ENCODE data around the gene MIA.
A peak's percentile ranks its signal among the peaks of the same experiment; 100 is the strongest.
"Not testable (repeated sequence)": the region's sequence is repeated elsewhere in the genome, so short reads cannot be mapped to it uniquely, and the experiment has no call there.

The MIA gene

DNA sequence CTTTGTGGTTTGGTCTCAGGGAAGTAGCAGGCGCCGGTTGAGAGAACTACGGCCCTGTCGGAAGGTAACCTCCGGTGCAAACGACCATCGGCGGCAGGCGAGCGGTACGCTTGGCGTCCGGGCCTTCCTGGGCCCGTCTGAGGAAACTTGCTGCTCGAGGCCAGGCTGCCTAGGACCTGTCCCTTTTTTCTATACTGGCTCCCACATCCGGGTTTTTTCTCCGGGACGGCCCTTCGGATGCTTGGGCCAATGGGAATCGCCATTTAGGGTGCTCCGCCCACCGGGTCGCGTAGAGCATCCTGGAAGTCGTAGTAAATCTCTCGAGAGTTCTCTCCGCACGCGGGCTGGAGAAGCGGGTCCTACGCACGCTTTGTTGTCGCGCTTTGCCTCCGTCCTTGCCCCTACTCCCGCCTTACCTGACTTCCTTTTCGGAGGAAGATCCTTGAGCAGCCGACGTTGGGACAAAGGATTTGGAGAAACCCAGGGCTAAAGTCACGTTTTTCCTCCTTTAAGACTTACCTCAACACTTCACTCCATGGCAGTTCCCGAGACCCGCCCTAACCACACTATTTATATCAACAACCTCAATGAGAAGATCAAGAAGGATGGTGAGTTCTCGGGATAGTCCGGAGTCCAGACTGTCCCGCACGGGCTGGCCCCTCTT, 24.3 kb upstream of the MIA start, which contains the start of gene SNRPA:
TSS of gene SNRPA (plus strand) at position 330 of the 664 bp plus-strand sequence. CDS start at position 536, 206 bp downstream.
- DNase-seq: peak; percentile 93

DNA sequence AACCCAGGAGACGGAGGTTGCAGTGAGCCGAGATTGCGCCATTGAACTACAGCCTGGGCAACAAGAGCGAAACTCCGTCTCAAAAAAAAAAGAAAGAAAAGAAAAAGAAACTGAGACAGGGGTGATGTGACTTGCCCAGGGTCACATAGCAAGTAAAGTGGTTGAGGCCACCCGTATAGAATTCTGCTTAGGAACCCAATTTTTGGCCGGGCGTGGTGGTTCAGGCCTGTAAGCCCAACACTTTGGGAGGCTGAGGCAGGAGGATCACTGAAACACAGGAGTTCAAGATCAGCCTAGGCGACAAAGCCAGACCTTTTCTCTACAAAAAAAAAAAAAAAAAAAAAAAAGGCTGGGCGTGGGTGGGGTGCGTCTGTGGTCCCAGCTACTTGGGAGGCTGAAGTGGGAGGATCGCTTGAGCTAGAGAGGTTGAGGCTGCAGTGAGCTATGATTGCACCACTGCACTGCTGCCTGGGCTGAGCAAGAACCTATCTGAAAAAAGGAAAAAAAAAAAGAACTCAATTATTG, 23.0 kb upstream of the MIA start:
- no peak for DNase-seq

- DNase-seq: peak; percentile 68
Observed at GRCh38 chr19:40754611-40755247, 20.6 kb upstream of the MIA start.

DNA sequence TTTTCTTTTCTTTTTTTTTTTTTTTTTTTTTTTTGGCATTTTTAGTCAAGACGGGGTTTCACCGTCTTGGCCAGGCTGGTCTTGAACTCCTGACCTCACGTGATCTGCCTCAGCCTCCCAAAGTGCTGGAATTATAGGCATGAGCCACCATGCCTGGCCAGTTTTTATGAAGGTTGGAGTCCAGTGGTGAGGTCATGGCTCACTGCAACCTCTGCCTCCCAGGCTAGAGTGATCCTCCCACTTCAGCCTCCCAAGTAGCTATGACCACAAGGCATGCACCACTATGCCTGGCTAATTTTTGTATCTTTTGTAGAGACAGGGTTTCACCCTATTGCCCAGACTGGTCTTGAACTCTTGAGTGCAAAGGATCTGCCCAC, 20.1 kb upstream of the MIA start:
- DNase-seq: no peak

GRCh38 chr19:40755791-40756190, 19.5 kb upstream of the MIA start:
- no peak for DNase-seq

DNA sequence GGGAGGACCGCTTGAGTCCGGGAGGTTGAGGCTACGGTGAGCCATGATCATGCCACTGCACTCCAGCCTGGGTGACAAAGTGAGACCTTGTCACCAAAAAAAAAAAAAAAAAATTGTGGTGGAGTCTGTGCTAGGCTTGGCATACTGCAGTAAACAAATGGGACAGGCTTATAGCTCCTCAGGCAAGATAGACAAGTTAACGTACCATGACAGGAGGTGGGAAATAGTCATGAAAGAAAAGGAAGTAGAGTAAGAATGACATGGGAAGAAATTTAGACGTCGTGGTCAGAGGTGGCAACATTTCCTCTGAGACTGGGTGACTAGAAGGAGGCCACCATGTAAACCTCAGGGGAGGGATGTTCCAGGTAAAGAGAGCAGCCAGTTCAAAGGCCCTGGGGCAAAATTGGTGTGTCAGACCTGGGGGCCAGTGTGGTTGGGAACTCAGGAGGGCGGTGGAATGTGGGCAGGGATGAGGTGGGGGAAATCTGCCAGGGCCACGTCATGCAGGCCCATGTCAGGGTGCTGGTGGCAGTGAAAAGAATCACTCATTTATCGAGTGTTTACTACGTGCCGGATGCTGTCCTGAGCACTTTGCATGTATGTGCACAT, 18.7 kb upstream of the MIA start:
- peak; percentile 16 for DNase-seq

DNA sequence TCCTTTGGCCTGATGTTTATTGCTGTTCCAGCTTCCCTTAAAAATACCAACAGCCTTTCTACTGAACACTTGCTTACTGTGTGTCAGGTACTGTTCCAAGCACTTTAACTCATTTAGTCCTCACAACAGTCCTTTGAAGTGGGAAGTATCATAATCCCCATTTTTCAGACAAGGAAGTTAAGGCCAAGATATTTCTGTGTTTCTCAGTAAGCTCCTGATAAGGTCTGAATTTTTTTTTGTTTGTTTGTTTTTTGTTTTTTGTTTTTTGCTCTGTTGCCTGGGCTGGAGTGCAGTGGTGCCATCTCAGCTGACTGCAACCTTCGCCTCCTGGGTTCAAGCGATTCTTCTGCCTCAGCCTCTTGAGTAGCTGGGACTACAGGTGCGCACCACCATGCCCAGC, 16.8 kb upstream of the MIA start:
- DNase-seq: no peak

GRCh38 chr19:40759352-40759751, 16.0 kb upstream of the MIA start:
- no peak for DNase-seq

GRCh38 chr19:40762754-40763470, 12.4 kb upstream of the MIA start:
- DNase-seq: no peak

- no peak for DNase-seq
Observed at GRCh38 chr19:40763526-40763925, 11.8 kb upstream of the MIA start.

DNA sequence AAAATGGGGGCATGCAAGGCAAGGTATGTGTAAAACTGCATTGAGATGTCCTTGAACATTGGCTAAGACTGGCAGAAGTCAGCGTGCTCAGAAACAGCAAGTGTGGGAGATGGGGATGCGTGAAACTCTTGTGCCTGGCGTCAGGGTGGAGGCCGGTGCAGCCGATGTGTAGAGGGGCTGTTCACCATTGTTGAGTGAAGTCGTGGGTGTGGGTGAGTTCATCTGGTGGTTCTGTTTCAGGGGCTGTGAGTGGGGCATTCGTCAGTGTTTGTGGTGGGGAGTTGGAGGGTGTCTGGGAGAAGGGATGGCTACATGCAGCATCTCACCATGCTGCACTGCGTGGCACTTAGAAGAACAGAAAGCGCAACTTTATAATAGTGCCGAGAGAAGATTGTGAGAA, 11.4 kb upstream of the MIA start:
- DNase-seq: no peak

DNA sequence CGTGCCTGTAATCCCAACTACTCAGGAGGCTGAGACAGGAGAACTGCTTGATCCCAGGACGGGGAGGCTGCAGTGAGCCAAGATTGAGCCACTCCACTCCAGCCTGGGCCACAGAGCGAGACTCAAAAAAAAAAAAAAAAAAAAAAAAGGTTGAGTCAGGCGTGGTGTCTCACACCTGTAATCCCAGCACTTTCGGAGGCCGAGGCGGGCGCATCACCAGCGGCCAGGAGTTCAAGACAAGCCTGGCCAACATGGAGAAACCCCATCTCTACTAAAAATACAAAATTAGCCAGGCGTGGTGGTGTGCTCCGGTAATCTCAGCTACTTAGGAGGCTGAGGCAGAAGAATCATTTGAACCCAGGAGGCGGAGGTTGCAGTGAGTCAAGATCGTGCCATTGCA, 8.9 kb upstream of the MIA start:
- DNase-seq: not testable (repeated sequence)

- DNase-seq: no peak
Observed at GRCh38 chr19:40768869-40769268, 6.5 kb upstream of the MIA start.

- DNase-seq: not testable (repeated sequence)
Observed at GRCh38 chr19:40771101-40771862, 4.0 kb upstream of the MIA start.

DNA sequence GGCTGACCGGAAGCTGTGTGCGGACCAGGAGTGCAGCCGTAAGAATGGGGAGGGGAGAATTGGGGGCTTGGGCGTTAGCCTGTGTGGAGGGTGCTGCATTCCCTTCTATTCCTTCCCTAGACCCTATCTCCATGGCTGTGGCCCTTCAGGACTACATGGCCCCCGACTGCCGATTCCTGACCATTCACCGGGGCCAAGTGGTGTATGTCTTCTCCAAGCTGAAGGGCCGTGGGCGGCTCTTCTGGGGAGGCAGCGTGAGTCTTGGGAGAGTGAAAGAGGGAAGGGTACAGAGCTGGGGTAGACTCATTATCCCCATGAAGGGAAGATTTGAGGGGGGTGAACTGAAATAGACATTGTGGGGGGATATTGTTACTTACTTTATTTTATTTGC, 306 bp downstream of the MIA start:
- DNase-seq: no peak

- DNase-seq: no peak
Observed at GRCh38 chr19:40776364-40776763, 1.0 kb downstream of the MIA start.

DNA sequence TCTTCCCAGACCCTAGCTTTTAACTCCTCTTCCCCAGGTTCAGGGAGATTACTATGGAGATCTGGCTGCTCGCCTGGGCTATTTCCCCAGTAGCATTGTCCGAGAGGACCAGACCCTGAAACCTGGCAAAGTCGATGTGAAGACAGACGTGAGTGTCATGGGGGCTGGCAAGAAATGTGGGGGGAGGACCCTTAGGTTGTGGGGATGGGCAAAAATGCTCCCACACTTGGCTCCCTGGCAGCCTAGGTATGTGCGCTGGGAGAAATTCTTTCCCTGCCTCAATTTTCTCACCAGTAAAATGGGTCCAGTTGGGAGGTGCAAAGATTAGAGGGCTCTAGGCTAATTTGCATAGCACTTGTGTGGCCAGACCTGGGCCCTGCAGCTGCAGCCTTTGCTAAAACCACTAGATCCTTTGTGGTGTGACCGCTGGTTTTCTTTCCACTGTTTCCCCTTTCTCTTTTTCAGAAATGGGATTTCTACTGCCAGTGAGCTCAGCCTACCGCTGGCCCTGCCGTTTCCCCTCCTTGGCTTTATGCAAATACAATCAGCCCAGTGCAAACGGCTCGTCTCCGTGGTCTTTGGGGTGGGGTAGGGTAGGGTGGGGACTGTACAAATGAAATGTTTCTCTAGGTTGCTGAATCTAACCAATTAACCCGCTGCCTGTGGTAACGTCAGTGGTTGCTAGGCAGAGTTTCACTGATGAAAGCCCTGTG, 1.8 kb downstream of the MIA start:
- peak; percentile 81 for DNase-seq

DNA sequence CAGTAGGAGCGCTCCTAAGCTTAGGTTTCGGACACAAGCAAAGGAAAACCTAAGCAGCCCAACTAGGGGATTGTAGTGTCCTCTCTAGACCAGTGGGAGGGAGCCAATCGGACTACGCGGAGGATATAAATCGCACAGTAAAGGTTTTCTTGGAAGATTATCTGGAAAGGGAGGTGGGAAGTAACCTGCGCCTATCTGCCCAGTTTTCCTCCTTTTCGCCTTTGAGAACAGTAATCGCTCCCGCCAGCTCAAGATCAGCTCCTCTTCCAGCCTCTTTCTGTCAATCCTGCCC, 2.3 kb downstream of the MIA start:
- DNase-seq: no peak

GRCh38 chr19:40777937-40778705, 2.8 kb downstream of the MIA start, which contains the start of gene RAB4B:
Gene RAB4B, plus strand, starts transcription at chr19:40778247. Its CDS starts 129 bp downstream, at chr19:40778376.
- DNase-seq: peak; percentile 100

DNA sequence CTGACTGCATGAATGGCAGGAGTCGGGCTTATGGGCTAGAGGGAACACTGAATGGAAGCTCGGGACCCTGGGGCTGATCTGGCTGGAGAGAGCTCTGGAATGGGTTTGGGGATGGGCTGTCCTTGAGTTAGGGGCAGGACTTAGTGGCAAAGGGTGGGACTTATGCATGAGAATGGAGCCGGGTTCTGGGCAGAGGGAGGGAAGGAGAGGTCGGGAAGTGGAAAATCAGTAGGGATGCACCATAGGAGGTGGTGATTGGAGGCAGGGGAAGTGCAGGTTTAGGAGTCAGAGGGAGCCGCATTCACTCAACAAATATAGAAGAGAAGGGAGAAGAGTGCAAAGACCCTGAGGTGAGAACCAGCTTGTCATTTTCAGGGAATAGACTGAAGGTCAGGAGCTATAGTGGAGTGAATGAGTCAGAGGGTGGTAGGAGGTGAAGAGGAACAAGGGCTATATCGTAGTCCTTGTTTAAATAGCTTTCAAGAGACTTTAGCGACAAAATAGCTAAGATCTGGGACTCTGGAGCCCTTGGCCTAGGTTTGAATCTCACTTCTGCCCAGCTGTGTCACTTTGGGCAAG, 3.5 kb downstream of the MIA start:
- DNase-seq: no peak

DNA sequence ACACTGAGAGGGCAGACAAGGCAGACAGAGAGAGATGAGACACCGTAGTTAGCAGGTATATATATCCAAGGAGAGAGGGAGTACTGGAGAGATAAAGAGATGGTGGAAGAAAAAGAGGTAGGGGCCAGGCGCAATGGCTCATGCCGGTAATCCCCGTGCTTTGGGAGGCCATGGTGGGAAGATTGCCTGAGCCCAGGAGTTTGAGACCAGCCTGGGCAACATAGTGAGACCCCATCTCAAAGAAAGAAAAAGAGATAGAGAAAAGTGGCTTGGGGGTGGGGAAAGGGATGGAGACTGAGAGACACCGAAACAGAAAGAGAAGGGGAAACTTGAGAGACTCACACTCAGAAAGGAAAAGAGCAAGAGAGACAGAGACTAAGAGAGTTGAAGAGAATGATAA, 5.3 kb downstream of the MIA start:
- DNase-seq: no peak

Measured in stimulated activated CD4-positive, alpha-beta T cell treated with anti-CD3 and anti-CD28 coated beads, Interleukin-4, amount 100 ng/mL, for 1 hour (primary cell).